Central memory CD8-positive, alpha-beta T cell (primary cell): ENCODE measurements around the gene GALR3.

Experiments
- ATAC-seq: fragments of 150-1000 bp; cut with Tn5 transposase; replicated peaks from 2 replicates; pipeline ENCODE4 v1.10.0; 2022; ENCODE audit warnings: mild to moderate bottlenecking, moderate FRiP score, moderate number of reproducible peaks; ENCODE audit not compliant: poor library complexity, severe bottlenecking; ENCODE audit errors: extremely low read depth
- DNase-seq, 2 donors: peaks; one replicate each; pipeline ENCODE4 v3.0.0; 2021; ENCODE audit warnings: low spot score in 2 of 2
- H3K27ac Mint-ChIP-seq: one replicate; pipeline ENCODE4 v1.8.0; 2022; ENCODE audit warnings: low read depth, mild to moderate bottlenecking, moderate library complexity, mixed read lengths
- H3K27me3 Mint-ChIP-seq: one replicate; pipeline ENCODE4 v1.8.0; 2022; ENCODE audit warnings: mixed read lengths
- H3K36me3 Mint-ChIP-seq: one replicate; pipeline ENCODE4 v1.8.0; 2022; ENCODE audit warnings: mild to moderate bottlenecking, moderate library complexity, mixed read lengths; ENCODE audit not compliant: insufficient read depth
- H3K4me1 Mint-ChIP-seq: one replicate; pipeline ENCODE4 v1.8.0; 2022; ENCODE audit warnings: mixed read lengths
- H3K4me3 Mint-ChIP-seq: one replicate; pipeline ENCODE4 v1.8.0; 2022; ENCODE audit warnings: mild to moderate bottlenecking, moderate library complexity, mixed read lengths
- H3K9me3 Mint-ChIP-seq: one replicate; pipeline ENCODE4 v1.8.0; 2022; ENCODE audit warnings: mixed read lengths

Gene GALR3

GRCh38 chr22:37844904-37845329 lies 21.7 kb downstream of the GALR3 start:
- H3K27me3 Mint-ChIP-seq, result no peaks in the 10 kb centered on the region
- H3K9me3 Mint-ChIP-seq, result no peaks in the 10 kb centered on the region
- peak overlapping the region; percentile 74 for H3K4me3 Mint-ChIP-seq
- H3K36me3 Mint-ChIP-seq, result peaks cover 19% of the 10 kb centered on the region
- H3K27ac Mint-ChIP-seq, result peak overlapping the region; percentile 32
- ATAC-seq (no peak), DNase-seq (no peak)
- peaks cover 34% of the 10 kb centered on the region for H3K4me1 Mint-ChIP-seq

- no peak for ATAC-seq
- H3K36me3 Mint-ChIP-seq, result peaks cover 22% of the 10 kb centered on the region
- no peaks in the 10 kb centered on the region for H3K9me3 Mint-ChIP-seq
- no peak for DNase-seq
- H3K4me1 Mint-ChIP-seq, result peaks cover 43% of the 10 kb centered on the region
- no peaks in the 10 kb centered on the region for H3K27me3 Mint-ChIP-seq
- no peak overlapping the region for H3K4me3 Mint-ChIP-seq
- no peak overlapping the region for H3K27ac Mint-ChIP-seq
Observed at GRCh38 chr22:37846433-37846832, 23.3 kb downstream of the GALR3 start.

- Mint-ChIP-seq H3K4me3 (peak overlapping the region; percentile 88), H3K4me1 (peaks cover 44% of the 10 kb centered on the region), H3K9me3 (no peaks in the 10 kb centered on the region), H3K36me3 (peaks cover 37% of the 10 kb centered on the region), H3K27me3 (no peaks in the 10 kb centered on the region), H3K27ac (peak overlapping the region; percentile 99)
- DNase-seq, result no peak
- ATAC-seq, result no peak
Observed at GRCh38 chr22:37848587-37849088, 25.5 kb downstream of the GALR3 start.

GRCh38 chr22:37849089-37849751 lies 26.0 kb downstream of the GALR3 start, which contains the start of gene EIF3L:
Gene EIF3L, plus strand, starts transcription at chr22:37849419. Its CDS starts 31 bp downstream, at chr22:37849450.
- H3K9me3 Mint-ChIP-seq, result no peaks in the 10 kb centered on the region
- H3K36me3 Mint-ChIP-seq, result peaks cover 42% of the 10 kb centered on the region
- peak within 1 kb of the TSS; percentile 88 for H3K4me3 Mint-ChIP-seq
- peaks cover 49% of the 10 kb centered on the region for H3K4me1 Mint-ChIP-seq
- DNase-seq (peak; percentile 76 to 79), ATAC-seq (peak; percentile 64)
- H3K27ac Mint-ChIP-seq, result peak within 1 kb of the TSS; percentile 99
- no peaks in the 10 kb centered on the region for H3K27me3 Mint-ChIP-seq

GRCh38 chr22:37850801-37851200 lies 27.6 kb downstream of the GALR3 start:
- peaks cover 53% of the 10 kb centered on the region for H3K36me3 Mint-ChIP-seq
- peak overlapping the region; percentile 99 for H3K27ac Mint-ChIP-seq
- peaks cover 59% of the 10 kb centered on the region for H3K4me1 Mint-ChIP-seq

GRCh38 chr22:37852418-37852817 lies 29.2 kb downstream of the GALR3 start:
- DNase-seq, result no peak
- peaks cover 59% of the 10 kb centered on the region for H3K4me1 Mint-ChIP-seq
- no peaks in the 10 kb centered on the region for H3K27me3 Mint-ChIP-seq
- no peaks in the 10 kb centered on the region for H3K9me3 Mint-ChIP-seq
- peaks cover 68% of the 10 kb centered on the region for H3K36me3 Mint-ChIP-seq
- H3K4me3 Mint-ChIP-seq, result no peak overlapping the region
- ATAC-seq, result no peak
- H3K27ac Mint-ChIP-seq, result no peak overlapping the region

More at GRCh38 chr22:37850801-37851200, 27.6 kb downstream of the GALR3 start:
- H3K9me3 Mint-ChIP-seq, result no peaks in the 10 kb centered on the region
- H3K27me3 Mint-ChIP-seq, result no peaks in the 10 kb centered on the region
- ATAC-seq (no peak), DNase-seq (no peak)
- peak overlapping the region; percentile 88 for H3K4me3 Mint-ChIP-seq

- Mint-ChIP-seq H3K27me3 (no peaks in the 10 kb centered on the region), H3K4me1 (peaks cover 36% of the 10 kb centered on the region), H3K36me3 (peaks cover 80% of the 10 kb centered on the region), H3K4me3 (no peak overlapping the region), H3K27ac (no peak overlapping the region), H3K9me3 (no peaks in the 10 kb centered on the region)
- ATAC-seq (no peak), DNase-seq (no peak)
Observed at GRCh38 chr22:37854946-37855345, 31.8 kb downstream of the GALR3 start.

GRCh38 chr22:37855462-37855861 lies 32.3 kb downstream of the GALR3 start:
- Mint-ChIP-seq H3K4me1 (peaks cover 35% of the 10 kb centered on the region), H3K27me3 (no peaks in the 10 kb centered on the region), H3K4me3 (no peak overlapping the region), H3K27ac (peak overlapping the region; percentile 49), H3K36me3 (peaks cover 85% of the 10 kb centered on the region), H3K9me3 (no peaks in the 10 kb centered on the region)
- no peak for DNase-seq
- no peak for ATAC-seq

GRCh38 chr22:37860796-37861421 lies 37.7 kb downstream of the GALR3 start:
- Mint-ChIP-seq H3K4me3 (no peak overlapping the region), H3K27ac (no peak overlapping the region), H3K9me3 (no peaks in the 10 kb centered on the region), H3K36me3 (peaks cover 74% of the 10 kb centered on the region), H3K27me3 (no peaks in the 10 kb centered on the region), H3K4me1 (peaks cover 5% of the 10 kb centered on the region)
- ATAC-seq (no peak), DNase-seq (no peak)

- H3K36me3 Mint-ChIP-seq, result peaks cover 70% of the 10 kb centered on the region
- H3K4me1 Mint-ChIP-seq, result peaks cover 5% of the 10 kb centered on the region
- H3K9me3 Mint-ChIP-seq, result no peaks in the 10 kb centered on the region
- no peak overlapping the region for H3K4me3 Mint-ChIP-seq
- no peaks in the 10 kb centered on the region for H3K27me3 Mint-ChIP-seq
- DNase-seq, result no peak
- no peak overlapping the region for H3K27ac Mint-ChIP-seq
- ATAC-seq, result no peak
Observed at GRCh38 chr22:37862570-37863325, 39.6 kb downstream of the GALR3 start.

GRCh38 chr22:37865510-37865909 lies 42.3 kb downstream of the GALR3 start:
- H3K4me1 Mint-ChIP-seq, result peaks cover 5% of the 10 kb centered on the region
- DNase-seq (no peak), ATAC-seq (no peak)
- peaks cover 68% of the 10 kb centered on the region for H3K36me3 Mint-ChIP-seq
- H3K4me3 Mint-ChIP-seq, result no peak overlapping the region
- no peaks in the 10 kb centered on the region for H3K9me3 Mint-ChIP-seq
- no peak overlapping the region for H3K27ac Mint-ChIP-seq
- no peaks in the 10 kb centered on the region for H3K27me3 Mint-ChIP-seq

GRCh38 chr22:37870273-37870672 lies 47.1 kb downstream of the GALR3 start:
- H3K4me1 Mint-ChIP-seq, result no peaks in the 10 kb centered on the region
- DNase-seq, result no peak
- H3K9me3 Mint-ChIP-seq, result no peaks in the 10 kb centered on the region
- H3K27ac Mint-ChIP-seq, result no peak overlapping the region
- H3K27me3 Mint-ChIP-seq, result no peaks in the 10 kb centered on the region
- ATAC-seq, result no peak
- no peak overlapping the region for H3K4me3 Mint-ChIP-seq
- H3K36me3 Mint-ChIP-seq, result peaks cover 84% of the 10 kb centered on the region
